Stomach (tissue), 4 donors: Measurements from ENCODE around the gene XIRP1.

Experiments used
- CTCF ChIP-seq, 7 experiments: fragments of 450-650 bp in 4 of 7; fragments of 200-600 bp in 3 of 7; sonication (generic) in 3 of 7; IDR thresholded peaks; one replicate each; pipeline ENCODE4 v1.5.1; 2016 to 2019; ENCODE audit warnings: antibody characterized with exemption in 7 of 7, control low read depth in 2 of 7, mild to moderate bottlenecking in 1 of 7
- EP300 ChIP-seq: sonication (generic); formaldehyde crosslinking; IDR thresholded peaks from one replicate; pipeline ENCODE4 v1.6.1; 2017; ENCODE audit warnings: antibody characterized with exemption
- POLR2A ChIP-seq, 4 donors: fragments of 450-650 bp; IDR thresholded peaks; one replicate each; pipeline ENCODE4 v1.6.1; 2016; ENCODE audit warnings: antibody characterized with exemption in 4 of 4, control low read depth in 2 of 4, mild to moderate bottlenecking in 1 of 4, moderate library complexity in 1 of 4

DNA sequence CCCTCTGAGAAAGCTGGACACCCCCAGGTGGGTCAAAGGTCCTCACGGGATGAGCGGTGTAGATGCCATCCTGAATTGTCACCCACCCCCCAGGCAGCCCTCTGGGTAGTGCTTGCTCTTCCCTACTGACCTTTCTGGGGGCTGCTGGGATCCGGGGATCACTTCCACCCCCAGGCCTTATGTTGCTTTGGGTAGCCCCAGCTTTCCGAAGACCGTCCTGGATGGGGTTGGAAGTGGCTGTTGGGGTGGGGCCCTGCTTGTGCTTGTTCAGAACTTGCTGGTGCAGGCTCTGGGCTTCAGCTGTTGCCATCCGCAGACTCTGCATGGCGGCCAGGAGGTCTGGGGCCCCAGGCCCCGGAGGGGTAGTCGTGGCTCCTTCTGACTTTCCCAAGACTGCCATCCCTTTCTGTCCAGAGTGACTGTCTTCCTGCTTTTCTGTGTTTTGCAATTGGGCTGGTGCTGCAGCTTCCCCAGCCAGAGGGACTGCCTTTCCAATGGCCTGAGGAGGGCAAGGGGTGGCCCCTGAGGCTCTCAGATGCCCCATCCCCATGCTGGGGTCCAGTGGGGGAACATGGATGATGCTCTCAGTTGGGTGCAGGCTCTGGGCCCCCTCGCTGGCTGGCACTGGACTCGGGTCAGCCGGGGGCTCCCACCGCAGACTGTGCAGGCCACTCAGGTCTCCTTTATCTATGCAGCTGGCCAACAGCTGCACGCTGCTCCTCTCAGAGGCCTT, 6.3 kb downstream of the XIRP1 start:
- TF ChIP-seq CTCF (IDR thresholded peaks at IDR 0.05) = no peak
- no peak for TF ChIP-seq EP300
- no peak for TF ChIP-seq POLR2A (IDR thresholded peaks at IDR 0.05)
